Measurements from ENCODE around the gene CDKN1A.

Gene CDKN1A

DNA sequence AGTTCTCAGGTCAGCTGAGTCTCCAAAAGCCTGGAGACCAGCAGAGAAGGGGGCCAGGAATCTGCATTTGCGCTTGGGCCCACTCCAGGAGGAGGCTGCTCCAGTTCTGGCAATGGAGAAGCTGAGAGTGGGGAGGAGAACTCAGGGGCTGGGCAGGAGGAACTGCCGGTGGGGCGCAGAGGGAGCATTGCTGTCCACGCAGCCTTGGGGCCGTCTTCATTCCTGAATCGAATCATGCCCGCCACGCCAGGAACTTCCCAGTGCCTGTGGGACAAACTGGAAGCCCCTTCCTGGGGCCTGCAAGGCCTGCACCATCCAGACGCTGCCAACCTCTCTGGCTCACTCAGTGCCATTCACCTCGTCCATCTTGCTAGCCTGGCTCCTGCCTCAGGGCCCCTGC lies 36.0 kb downstream of the CDKN1A start:
- Histone ChIP-seq H3K27ac (ENCODE audit: low read length) (no peak overlapping the region), H3K4me1 (ENCODE audit: control insufficient read depth, insufficient read depth, low read length) (no peaks in the 10 kb centered on the region), H3K4me3 (ENCODE audit: low read length in 2 of 2) (no peak overlapping the region), H3K9me3 (ENCODE audit: control insufficient read depth in 2 of 2, low read length in 2 of 2) (no peaks in the 10 kb centered on the region), H3K27me3 (ENCODE audit: control insufficient read depth in 1 of 2, insufficient read depth in 2 of 2, low read length in 2 of 2) (no peaks in the 10 kb centered on the region), H3K36me3 (ENCODE audit: control insufficient read depth in 2 of 2, insufficient read depth in 2 of 2, low read length in 2 of 2) (no peaks in the 10 kb centered on the region), H3K9ac (ENCODE audit: low read length in 2 of 2) (no peak overlapping the region)

GRCh38 chr6:36715469-36715868 lies 37.0 kb downstream of the CDKN1A start:
- no peak overlapping the region for H3K4me3 ChIP-seq (ENCODE audit: low read length in 2 of 2)
- H3K27ac ChIP-seq (ENCODE audit: low read length) = no peak overlapping the region
- H3K36me3 ChIP-seq (ENCODE audit: control insufficient read depth in 2 of 2, insufficient read depth in 2 of 2, low read length in 2 of 2) = no peaks in the 10 kb centered on the region
- no peaks in the 10 kb centered on the region for H3K27me3 ChIP-seq (ENCODE audit: control insufficient read depth in 1 of 2, insufficient read depth in 2 of 2, low read length in 2 of 2)
- H3K4me1 ChIP-seq (ENCODE audit: control insufficient read depth, insufficient read depth, low read length) = no peaks in the 10 kb centered on the region
- no peak overlapping the region for H3K9ac ChIP-seq (ENCODE audit: low read length in 2 of 2)
- no peaks in the 10 kb centered on the region for H3K9me3 ChIP-seq (ENCODE audit: control insufficient read depth in 2 of 2, low read length in 2 of 2)

GRCh38 chr6:36716476-36717093 lies 38.1 kb downstream of the CDKN1A start:
- H3K9me3 ChIP-seq (ENCODE audit: control insufficient read depth in 2 of 2, low read length in 2 of 2) = no peaks in the 10 kb centered on the region
- H3K36me3 ChIP-seq (ENCODE audit: control insufficient read depth in 2 of 2, insufficient read depth in 2 of 2, low read length in 2 of 2) = no peaks in the 10 kb centered on the region
- H3K4me1 ChIP-seq (ENCODE audit: control insufficient read depth, insufficient read depth, low read length) = no peaks in the 10 kb centered on the region
- H3K27ac ChIP-seq (ENCODE audit: low read length) = no peak overlapping the region
- H3K27me3 ChIP-seq (ENCODE audit: control insufficient read depth in 1 of 2, insufficient read depth in 2 of 2, low read length in 2 of 2) = peaks cover 0 to 2% of the 10 kb centered on the region in 2 donors
- no peak overlapping the region for H3K9ac ChIP-seq (ENCODE audit: low read length in 2 of 2)
- no peak overlapping the region for H3K4me3 ChIP-seq (ENCODE audit: low read length in 2 of 2)

DNA sequence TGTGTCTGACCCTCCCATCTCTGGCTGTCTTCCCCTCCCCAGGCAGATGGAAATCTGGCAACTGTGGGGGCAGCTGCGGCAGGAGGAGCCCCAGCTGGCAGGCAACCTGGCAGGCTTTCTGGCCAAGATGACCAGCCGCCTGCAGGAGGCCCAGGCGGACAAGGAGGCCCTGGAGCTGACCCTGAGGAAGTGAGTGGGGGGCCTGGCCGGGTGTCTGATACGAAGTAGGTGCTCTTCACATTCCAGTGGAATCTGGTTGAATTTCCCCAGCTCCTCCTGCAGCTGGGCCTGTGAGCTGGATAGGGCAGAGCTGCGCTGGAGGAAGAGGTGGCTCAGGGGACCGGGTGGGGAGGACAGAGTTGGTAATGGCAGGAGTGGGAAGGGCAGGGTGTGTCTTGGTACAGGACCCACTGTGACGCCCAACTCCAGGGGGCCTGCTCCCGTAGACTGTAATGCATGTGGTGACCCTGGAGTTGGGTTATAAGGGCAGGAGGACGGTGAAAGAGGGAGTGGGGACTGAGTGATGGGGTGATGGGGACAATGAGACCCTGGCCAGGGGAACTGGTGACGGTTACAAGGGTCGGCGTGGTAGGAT lies 38.8 kb downstream of the CDKN1A start:
- Histone ChIP-seq H3K9me3 (ENCODE audit: control insufficient read depth in 2 of 2, low read length in 2 of 2) (no peaks in the 10 kb centered on the region), H3K9ac (ENCODE audit: low read length in 2 of 2) (no peak overlapping the region), H3K27ac (ENCODE audit: low read length) (no peak overlapping the region), H3K4me3 (ENCODE audit: low read length in 2 of 2) (no peak overlapping the region), H3K27me3 (ENCODE audit: control insufficient read depth in 1 of 2, insufficient read depth in 2 of 2, low read length in 2 of 2) (peaks cover 0 to 2% of the 10 kb centered on the region in 2 donors), H3K4me1 (ENCODE audit: control insufficient read depth, insufficient read depth, low read length) (no peaks in the 10 kb centered on the region), H3K36me3 (ENCODE audit: control insufficient read depth in 2 of 2, insufficient read depth in 2 of 2, low read length in 2 of 2) (no peaks in the 10 kb centered on the region)

DNA sequence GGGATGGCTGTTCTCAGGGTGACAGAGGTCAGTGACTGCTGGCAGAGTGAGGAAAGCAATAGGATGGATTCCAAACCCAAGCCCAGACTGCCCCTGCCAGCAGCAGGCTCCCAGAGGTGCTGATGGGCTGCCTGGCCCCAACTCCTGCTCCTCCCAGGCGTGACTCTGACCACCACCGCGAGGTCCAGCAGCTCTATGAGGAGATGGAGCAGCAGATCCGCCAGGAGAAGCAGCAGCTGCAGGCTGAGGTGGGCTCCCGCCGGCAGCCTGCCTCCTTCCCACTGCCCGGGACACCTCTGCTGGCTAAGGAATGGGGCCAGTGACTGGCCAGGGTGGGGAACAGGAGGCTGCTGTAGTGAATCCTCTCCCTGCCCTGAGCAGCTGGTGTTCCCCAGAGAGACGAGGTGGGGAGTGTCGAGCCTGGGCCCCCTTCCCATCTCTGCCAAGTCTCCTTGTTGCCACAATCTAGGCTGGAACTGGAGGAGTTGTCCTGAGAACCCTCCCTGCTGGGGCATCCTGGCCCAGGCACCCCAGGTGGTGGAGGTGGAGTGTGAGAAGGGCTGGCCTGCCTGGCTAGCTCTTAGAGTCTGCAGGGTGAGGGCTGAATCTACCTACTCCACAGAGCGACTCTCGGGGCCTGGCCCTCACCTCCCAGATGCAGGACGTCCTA lies 39.5 kb downstream of the CDKN1A start:
- Histone ChIP-seq H3K36me3 (ENCODE audit: control insufficient read depth in 2 of 2, insufficient read depth in 2 of 2, low read length in 2 of 2) (no peaks in the 10 kb centered on the region), H3K4me1 (ENCODE audit: control insufficient read depth, insufficient read depth, low read length) (no peaks in the 10 kb centered on the region), H3K9ac (ENCODE audit: low read length in 2 of 2) (no peak overlapping the region), H3K9me3 (ENCODE audit: control insufficient read depth in 2 of 2, low read length in 2 of 2) (no peaks in the 10 kb centered on the region), H3K27me3 (ENCODE audit: control insufficient read depth in 1 of 2, insufficient read depth in 2 of 2, low read length in 2 of 2) (peaks cover 0 to 2% of the 10 kb centered on the region in 2 donors), H3K27ac (ENCODE audit: low read length) (no peak overlapping the region), H3K4me3 (ENCODE audit: low read length in 2 of 2) (no peak overlapping the region)

- H3K36me3 ChIP-seq (ENCODE audit: control insufficient read depth in 2 of 2, insufficient read depth in 2 of 2, low read length in 2 of 2) = no peaks in the 10 kb centered on the region
- no peak overlapping the region for H3K9ac ChIP-seq (ENCODE audit: low read length in 2 of 2)
- no peaks in the 10 kb centered on the region for H3K9me3 ChIP-seq (ENCODE audit: control insufficient read depth in 2 of 2, low read length in 2 of 2)
- peaks cover 0 to 2% of the 10 kb centered on the region in 2 donors for H3K27me3 ChIP-seq (ENCODE audit: control insufficient read depth in 1 of 2, insufficient read depth in 2 of 2, low read length in 2 of 2)
- no peak overlapping the region for H3K4me3 ChIP-seq (ENCODE audit: low read length in 2 of 2)
- H3K4me1 ChIP-seq (ENCODE audit: control insufficient read depth, insufficient read depth, low read length) = no peaks in the 10 kb centered on the region
- no peak overlapping the region for H3K27ac ChIP-seq (ENCODE audit: low read length)
Observed at GRCh38 chr6:36718560-36718959, 40.0 kb downstream of the CDKN1A start.

DNA sequence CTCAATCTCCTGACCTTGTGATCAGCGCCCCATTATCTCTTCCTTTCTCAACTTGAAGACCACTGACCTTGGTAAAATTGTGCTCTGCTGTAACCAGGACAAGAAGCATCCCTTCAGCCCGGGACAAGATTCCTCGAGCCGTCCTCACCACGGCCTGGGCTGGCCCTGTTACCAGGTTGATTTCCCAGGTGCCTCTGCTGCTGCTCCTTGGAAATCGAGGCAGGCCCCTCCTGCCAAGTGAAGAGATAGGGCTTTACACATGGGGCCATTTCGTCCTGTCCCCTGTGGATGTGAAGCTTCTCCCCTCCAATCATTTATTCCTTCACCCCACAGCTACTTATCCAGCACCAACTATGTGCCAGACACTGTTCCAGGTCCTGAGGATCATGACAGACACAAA lies 40.6 kb downstream of the CDKN1A start:
- no peaks in the 10 kb centered on the region for H3K9me3 ChIP-seq (ENCODE audit: control insufficient read depth in 2 of 2, low read length in 2 of 2)
- H3K27ac ChIP-seq (ENCODE audit: low read length) = no peak overlapping the region
- H3K27me3 ChIP-seq (ENCODE audit: control insufficient read depth in 1 of 2, insufficient read depth in 2 of 2, low read length in 2 of 2) = peaks cover 0 to 2% of the 10 kb centered on the region in 2 donors
- no peak overlapping the region for H3K9ac ChIP-seq (ENCODE audit: low read length in 2 of 2)
- no peaks in the 10 kb centered on the region for H3K36me3 ChIP-seq (ENCODE audit: control insufficient read depth in 2 of 2, insufficient read depth in 2 of 2, low read length in 2 of 2)
- no peaks in the 10 kb centered on the region for H3K4me1 ChIP-seq (ENCODE audit: control insufficient read depth, insufficient read depth, low read length)
- no peak overlapping the region for H3K4me3 ChIP-seq (ENCODE audit: low read length in 2 of 2)

GRCh38 chr6:36720251-36721141 lies 42.0 kb downstream of the CDKN1A start:
- Histone ChIP-seq H3K27me3 (ENCODE audit: control insufficient read depth in 1 of 2, insufficient read depth in 2 of 2, low read length in 2 of 2) (peaks cover 0 to 2% of the 10 kb centered on the region in 2 donors), H3K36me3 (ENCODE audit: control insufficient read depth in 2 of 2, insufficient read depth in 2 of 2, low read length in 2 of 2) (no peaks in the 10 kb centered on the region), H3K4me3 (ENCODE audit: low read length in 2 of 2) (no peak overlapping the region), H3K27ac (ENCODE audit: low read length) (no peak overlapping the region), H3K9ac (ENCODE audit: low read length in 2 of 2) (no peak overlapping the region), H3K9me3 (ENCODE audit: control insufficient read depth in 2 of 2, low read length in 2 of 2) (no peaks in the 10 kb centered on the region), H3K4me1 (ENCODE audit: control insufficient read depth, insufficient read depth, low read length) (no peaks in the 10 kb centered on the region)

DNA sequence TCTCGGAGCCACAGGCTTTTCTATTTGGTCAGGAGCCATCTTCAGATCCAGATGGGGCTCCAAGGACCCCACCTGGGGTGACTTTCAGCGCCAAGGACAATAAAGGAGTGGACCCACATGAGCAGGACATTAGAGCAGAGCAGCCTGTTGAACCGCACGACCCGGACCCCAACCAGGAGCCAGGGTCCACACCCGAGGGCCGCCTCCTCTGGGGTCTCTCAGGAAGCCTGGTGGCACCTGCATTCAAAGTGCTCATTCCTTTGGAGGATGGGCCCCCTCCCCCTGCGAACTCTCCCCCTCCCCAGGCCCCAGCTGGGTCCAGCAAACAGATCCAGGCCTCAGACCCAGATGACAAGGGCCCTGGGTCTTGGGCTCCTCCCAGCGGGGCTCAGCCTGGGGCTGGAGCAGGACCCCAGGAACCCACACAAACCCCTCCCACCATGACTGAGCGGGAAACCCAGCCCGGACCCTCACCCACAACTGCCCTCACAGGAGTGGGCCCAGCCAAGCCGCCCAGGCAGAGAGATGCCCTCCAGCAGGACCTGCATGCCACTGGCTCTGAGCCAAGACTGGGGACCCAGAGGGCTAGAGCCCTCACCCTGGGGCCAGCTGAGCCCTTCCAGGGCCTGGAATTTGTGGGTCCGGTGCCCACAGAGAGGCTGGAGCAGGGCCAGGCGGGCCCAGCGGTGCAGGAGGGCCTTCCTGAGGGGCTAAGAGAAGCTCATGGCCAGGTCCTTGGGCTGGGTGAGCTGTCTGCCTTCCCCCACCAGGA lies 43.0 kb downstream of the CDKN1A start:
- H3K4me3 ChIP-seq (ENCODE audit: low read length in 2 of 2) = no peak overlapping the region
- peaks cover 0 to 2% of the 10 kb centered on the region in 2 donors for H3K27me3 ChIP-seq (ENCODE audit: control insufficient read depth in 1 of 2, insufficient read depth in 2 of 2, low read length in 2 of 2)
- no peaks in the 10 kb centered on the region for H3K36me3 ChIP-seq (ENCODE audit: control insufficient read depth in 2 of 2, insufficient read depth in 2 of 2, low read length in 2 of 2)
- no peak overlapping the region for H3K27ac ChIP-seq (ENCODE audit: low read length)
- H3K9ac ChIP-seq (ENCODE audit: low read length in 2 of 2) = no peak overlapping the region
- H3K9me3 ChIP-seq (ENCODE audit: control insufficient read depth in 2 of 2, low read length in 2 of 2) = no peaks in the 10 kb centered on the region
- no peaks in the 10 kb centered on the region for H3K4me1 ChIP-seq (ENCODE audit: control insufficient read depth, insufficient read depth, low read length)

GRCh38 chr6:36722365-36722764 lies 43.9 kb downstream of the CDKN1A start:
- H3K9me3 ChIP-seq (ENCODE audit: control insufficient read depth in 2 of 2, low read length in 2 of 2) = no peaks in the 10 kb centered on the region
- no peak overlapping the region for H3K4me3 ChIP-seq (ENCODE audit: low read length in 2 of 2)
- no peak overlapping the region for H3K9ac ChIP-seq (ENCODE audit: low read length in 2 of 2)
- no peaks in the 10 kb centered on the region for H3K36me3 ChIP-seq (ENCODE audit: control insufficient read depth in 2 of 2, insufficient read depth in 2 of 2, low read length in 2 of 2)
- H3K27me3 ChIP-seq (ENCODE audit: control insufficient read depth in 1 of 2, insufficient read depth in 2 of 2, low read length in 2 of 2) = peaks cover 0 to 2% of the 10 kb centered on the region in 2 donors
- no peak overlapping the region for H3K27ac ChIP-seq (ENCODE audit: low read length)
- no peaks in the 10 kb centered on the region for H3K4me1 ChIP-seq (ENCODE audit: control insufficient read depth, insufficient read depth, low read length)

Data from stomach smooth muscle (tissue), 2 donors.